Upper lobe of left lung (tissue), 6 donors: Measurements from ENCODE around the gene ASIC4. TPM values are rescaled to one million over a fixed set of nuclear protein-coding genes. Genes with fewer than 3 reads are reported as not detected.
A peak's percentile ranks its signal among the peaks of the same experiment; 100 is the strongest.

ENCODE experiments used
- ATAC-seq, 2 donors: fragments of 200-7000 bp; cut with Tn5 transposase; one replicate each; pipeline ENCODE4 v1.9.1; 2022; ENCODE audit warnings: mild to moderate bottlenecking in 2 of 2, moderate library complexity in 2 of 2; ENCODE audit not compliant: low FRiP score in 2 of 2
- DNase-seq, 2 donors: peaks; one replicate each; pipeline ENCODE4 v3.0.0-alpha.2; 2019 to 2020
- H3K27ac ChIP-seq, 4 donors: fragments of 200-600 bp; sonication (generic); one replicate each; pipeline ENCODE4 v1.5.1; 2016 to 2019
- H3K27me3 ChIP-seq, 4 donors: fragments of 200-600 bp; sonication (generic); one replicate each; pipeline ENCODE4 v1.5.1; 2017 to 2019
- H3K36me3 ChIP-seq, 4 donors: fragments of 200-600 bp; sonication (generic); one replicate each; pipeline ENCODE4 v1.5.1; 2016 to 2019
- H3K4me1 ChIP-seq, 4 donors: fragments of 200-600 bp; sonication (generic); one replicate each; pipeline ENCODE4 v1.5.1; 2018 to 2019
- H3K4me3 ChIP-seq, 4 donors: fragments of 200-600 bp; sonication (generic); one replicate each; pipeline ENCODE4 v1.5.1; 2017 to 2019; ENCODE audit warnings: mild to moderate bottlenecking in 2 of 4, moderate library complexity in 1 of 4
- H3K9me3 ChIP-seq, 4 donors: fragments of 200-600 bp; sonication (generic); one replicate each; pipeline ENCODE4 v1.5.1; 2018 to 2019
- EP300 ChIP-seq, 4 donors: sonication (generic); formaldehyde crosslinking; IDR thresholded peaks; one replicate each; pipeline ENCODE4 v1.5.1; 2017; ENCODE audit warnings: antibody characterized with exemption in 4 of 4, control low read depth in 2 of 4
- POLR2A ChIP-seq, 4 donors: fragments of 450-650 bp; IDR thresholded peaks; one replicate each; pipeline ENCODE4 v1.5.1; 2016 to 2017; ENCODE audit warnings: antibody characterized with exemption in 4 of 4, mild to moderate bottlenecking in 2 of 4
- POLR2AphosphoS5 ChIP-seq, 2 donors: sonication (generic); formaldehyde crosslinking; IDR thresholded peaks; one replicate each; pipeline ENCODE4 v1.5.1; 2017; ENCODE audit warnings: antibody characterized with exemption in 2 of 2
- WGBS, 2 donors: methylation state at CpG; one replicate each; pipeline ENCODE4 v1.1.5; 2017 to 2018; 5-methylcytosine and 5-hydroxymethylcytosine counted together
- total RNA-seq, 6 donors: library from RNA; depleted of rRNA in 4 of 6; stranded (reverse); fragments of >200 nt in 4 of 6; gene quantifications; one replicate each; pipeline versions ENCODE4 v1.1.0 to v1.2.1, GENCODE V29; 2016 to 2021
- TF ChIP-seq, protein P1 (sequence below), 6 experiments: fragments of 450-650 bp in 4 of 6; fragments of 200-600 bp in 2 of 6; sonication (generic) in 2 of 6; IDR thresholded peaks; one replicate each; pipeline ENCODE4 v1.5.1; 2016 to 2019; ENCODE audit warnings: antibody characterized with exemption in 6 of 6
- donor health status: DM: no; HTN: no; CAD: no; lungs with moderate emphysema.
- donor health status: DM: no; HTN: yes; CAD: no; lungs with severe emphysema.

The ASIC4 gene
- total RNA-seq, 6 donors from 2014 or later: 0.20 to 0.34 (median 0.29) TPM; not detected in 3

DNA sequence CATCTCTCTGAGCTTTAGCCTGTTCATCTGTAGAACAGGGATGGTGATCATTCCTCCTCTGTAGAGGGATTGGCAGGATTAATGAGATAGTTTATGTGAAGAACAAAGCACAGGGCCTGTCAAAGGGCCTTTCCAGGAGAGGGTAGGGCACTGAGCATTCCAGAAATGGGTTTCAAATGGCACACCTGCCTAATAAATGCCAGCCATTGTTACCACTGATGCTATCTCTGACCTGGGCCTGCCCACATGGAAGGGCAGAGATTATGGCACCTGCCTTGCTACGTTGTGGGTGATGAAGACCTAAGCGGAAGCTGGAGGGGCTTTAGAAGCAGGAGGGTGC lies 46.6 kb upstream of the ASIC4 start:
- no peak overlapping the region for H3K27ac ChIP-seq
- no peaks in the 10 kb centered on the region for H3K9me3 ChIP-seq
- DNase-seq: no peak
- no peak for TF ChIP-seq POLR2A (IDR thresholded peaks at IDR 0.05)
- no peak for TF ChIP-seq POLR2AphosphoS5 (IDR thresholded peaks at IDR 0.05)
- TF ChIP-seq EP300 (IDR thresholded peaks at IDR 0.05): no peak
- TF ChIP-seq, protein P1, sequence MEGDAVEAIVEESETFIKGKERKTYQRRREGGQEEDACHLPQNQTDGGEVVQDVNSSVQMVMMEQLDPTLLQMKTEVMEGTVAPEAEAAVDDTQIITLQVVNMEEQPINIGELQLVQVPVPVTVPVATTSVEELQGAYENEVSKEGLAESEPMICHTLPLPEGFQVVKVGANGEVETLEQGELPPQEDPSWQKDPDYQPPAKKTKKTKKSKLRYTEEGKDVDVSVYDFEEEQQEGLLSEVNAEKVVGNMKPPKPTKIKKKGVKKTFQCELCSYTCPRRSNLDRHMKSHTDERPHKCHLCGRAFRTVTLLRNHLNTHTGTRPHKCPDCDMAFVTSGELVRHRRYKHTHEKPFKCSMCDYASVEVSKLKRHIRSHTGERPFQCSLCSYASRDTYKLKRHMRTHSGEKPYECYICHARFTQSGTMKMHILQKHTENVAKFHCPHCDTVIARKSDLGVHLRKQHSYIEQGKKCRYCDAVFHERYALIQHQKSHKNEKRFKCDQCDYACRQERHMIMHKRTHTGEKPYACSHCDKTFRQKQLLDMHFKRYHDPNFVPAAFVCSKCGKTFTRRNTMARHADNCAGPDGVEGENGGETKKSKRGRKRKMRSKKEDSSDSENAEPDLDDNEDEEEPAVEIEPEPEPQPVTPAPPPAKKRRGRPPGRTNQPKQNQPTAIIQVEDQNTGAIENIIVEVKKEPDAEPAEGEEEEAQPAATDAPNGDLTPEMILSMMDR (IDR thresholded peaks at IDR 0.05): no peak
- no peaks in the 10 kb centered on the region for H3K4me1 ChIP-seq
- H3K4me3 ChIP-seq: no peak overlapping the region
- no peaks in the 10 kb centered on the region for H3K36me3 ChIP-seq
- ATAC-seq: no peak
- 85% methylated on average over 2 of the region's 2 CpGs for WGBS, 2 donors
- H3K27me3 ChIP-seq: no peaks in the 10 kb centered on the region

GRCh38 chr2:219468410-219469185 lies 45.7 kb upstream of the ASIC4 start:
- no peak overlapping the region for H3K27ac ChIP-seq
- H3K9me3 ChIP-seq: no peaks in the 10 kb centered on the region
- TF ChIP-seq POLR2A (IDR thresholded peaks at IDR 0.05): no peak
- TF ChIP-seq EP300 (IDR thresholded peaks at IDR 0.05): no peak
- TF ChIP-seq, protein P1 (IDR thresholded peaks at IDR 0.05): no peak
- TF ChIP-seq POLR2AphosphoS5 (IDR thresholded peaks at IDR 0.05): no peak
- H3K4me1 ChIP-seq: no peaks in the 10 kb centered on the region
- 83 to 89% methylated on average over 7 to 15 of the region's 23 CpGs for WGBS, 2 donors
- ATAC-seq: no peak
- no peaks in the 10 kb centered on the region for H3K36me3 ChIP-seq
- no peaks in the 10 kb centered on the region for H3K27me3 ChIP-seq
- peak in 1 of 2 donors; percentile 70 for DNase-seq
- H3K4me3 ChIP-seq: no peak overlapping the region

DNA sequence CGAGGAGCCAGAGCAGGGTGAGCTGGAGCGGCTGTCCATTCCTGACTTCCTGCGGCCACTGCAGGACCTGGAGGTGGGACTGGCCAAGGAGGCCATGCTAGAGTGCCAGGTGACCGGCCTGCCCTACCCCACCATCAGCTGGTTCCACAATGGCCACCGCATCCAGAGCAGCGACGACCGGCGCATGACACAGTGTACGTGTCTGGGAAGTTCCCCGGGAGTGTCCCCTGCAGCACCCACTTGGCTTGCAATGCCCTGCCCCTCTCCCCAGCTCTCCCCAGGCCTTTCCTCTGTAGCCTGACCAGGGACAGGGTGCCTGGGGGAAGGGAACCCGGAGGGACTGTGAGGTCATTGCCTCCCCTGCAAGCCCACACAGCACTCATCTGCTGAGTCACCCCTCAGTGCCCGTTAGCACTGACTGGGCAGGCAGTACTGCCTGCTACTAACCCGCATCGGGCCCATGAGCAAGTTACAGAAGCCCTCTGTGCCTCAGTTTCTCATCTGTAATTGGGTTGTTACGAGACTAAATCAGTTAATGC lies 45.0 kb upstream of the ASIC4 start:
- TF ChIP-seq EP300 (IDR thresholded peaks at IDR 0.05) (no peak), POLR2AphosphoS5 (IDR thresholded peaks at IDR 0.05) (no peak), POLR2A (IDR thresholded peaks at IDR 0.05) (no peak)
- TF ChIP-seq, protein P1 (IDR thresholded peaks at IDR 0.05): no peak
- Histone ChIP-seq H3K27ac (no peak overlapping the region), H3K9me3 (no peaks in the 10 kb centered on the region), H3K36me3 (no peaks in the 10 kb centered on the region), H3K27me3 (no peaks in the 10 kb centered on the region), H3K4me3 (no peak overlapping the region), H3K4me1 (no peaks in the 10 kb centered on the region)
- 86 to 87% methylated on average over 13 to 16 of the region's 16 CpGs for WGBS, 2 donors
- DNase-seq (no peak), ATAC-seq (no peak)

DNA sequence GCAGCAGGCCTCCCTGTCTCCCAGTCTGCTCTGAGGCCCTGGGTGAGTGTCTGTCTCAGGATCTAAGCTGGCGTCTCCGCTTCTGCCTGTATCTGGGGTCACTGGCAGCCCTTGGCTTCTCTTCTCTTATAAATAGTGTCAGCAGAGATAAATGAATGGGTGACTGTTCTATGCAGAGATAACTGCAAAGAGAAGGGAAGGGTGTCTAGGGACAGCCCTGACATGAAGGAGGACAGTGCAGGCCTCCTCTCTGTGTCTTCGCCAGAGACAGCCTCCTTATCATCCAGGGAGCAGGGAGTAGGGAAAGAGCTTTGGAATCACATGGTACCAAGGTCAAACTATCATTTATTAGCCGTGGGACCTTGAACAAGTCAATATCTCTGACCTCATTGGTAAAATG lies 43.9 kb upstream of the ASIC4 start:
- TF ChIP-seq POLR2AphosphoS5 (IDR thresholded peaks at IDR 0.05): no peak
- TF ChIP-seq, protein P1 (IDR thresholded peaks at IDR 0.05): no peak
- no peak overlapping the region for H3K27ac ChIP-seq
- no peaks in the 10 kb centered on the region for H3K4me1 ChIP-seq
- H3K4me3 ChIP-seq: no peak overlapping the region
- ATAC-seq: no peak
- H3K36me3 ChIP-seq: no peaks in the 10 kb centered on the region
- WGBS, 2 donors: 63 to 69% methylated on average over 4 of the region's 4 CpGs
- no peaks in the 10 kb centered on the region for H3K27me3 ChIP-seq
- H3K9me3 ChIP-seq: no peaks in the 10 kb centered on the region
- DNase-seq: no peak
